H9 (cell line): ENCODE results near the gene LCE5A. TPM values are rescaled to one million over a fixed set of nuclear protein-coding genes. Genes with fewer than 3 reads are reported as not detected.

Experiments
- DNase-seq: peaks from one replicate; pipeline ENCODE4 v3.0.0-alpha.2; 2017
- H2AFZ ChIP-seq: one replicate; pipeline ENCODE4 v1.6.1; 2013; ENCODE audit warnings: mild to moderate bottlenecking, low read length, control low read depth, moderate library complexity
- H2AK5ac ChIP-seq: 2 replicates; pipeline ENCODE4 v1.6.1; 2013; ENCODE audit warnings: low read length, control low read depth, mixed read lengths; ENCODE audit not compliant: insufficient read length
- H2BK120ac ChIP-seq: one replicate; pipeline ENCODE4 v1.6.1; 2013; ENCODE audit warnings: low read depth, mild to moderate bottlenecking, low read length, control low read depth, inconsistent platforms; ENCODE audit not compliant: poor library complexity, severe bottlenecking
- H2BK12ac ChIP-seq: 2 replicates; pipeline ENCODE4 v1.6.1; 2013; ENCODE audit warnings: low read length, control low read depth, mixed read lengths, low read depth; ENCODE audit not compliant: insufficient read length
- H2BK15ac ChIP-seq: 2 replicates; pipeline ENCODE4 v1.6.1; 2013; ENCODE audit warnings: low read depth, low read length, control low read depth
- H2BK20ac ChIP-seq: one replicate; pipeline ENCODE4 v1.6.1; 2013; ENCODE audit warnings: low read depth, mild to moderate bottlenecking, low read length, control low read depth, inconsistent platforms; ENCODE audit not compliant: poor library complexity, severe bottlenecking
- H2BK5ac ChIP-seq: 2 replicates; pipeline ENCODE4 v1.6.1; 2013; ENCODE audit warnings: low read length, control low read depth, mixed read lengths; ENCODE audit not compliant: insufficient read length
- H3K14ac ChIP-seq: 2 replicates; pipeline ENCODE4 v1.6.1; 2013; ENCODE audit warnings: low read length, control low read depth; ENCODE audit not compliant: insufficient read depth
- H3K18ac ChIP-seq: 2 replicates; pipeline ENCODE4 v1.6.1; 2013; ENCODE audit warnings: low read depth, mild to moderate bottlenecking, mixed read lengths, low read length, control low read depth; ENCODE audit not compliant: insufficient read length
- H3K23ac ChIP-seq: 2 replicates; pipeline ENCODE4 v1.6.1; 2013; ENCODE audit warnings: low read length, control low read depth, mixed read lengths, low read depth; ENCODE audit not compliant: insufficient read length
- H3K23me2 ChIP-seq: 2 replicates; pipeline ENCODE4 v1.6.1; 2013; ENCODE audit warnings: low read depth, mild to moderate bottlenecking, mixed read lengths, low read length, control low read depth; ENCODE audit not compliant: insufficient read length, poor library complexity, severe bottlenecking
- H3K27ac ChIP-seq: 2 replicates; pipeline ENCODE4 v1.5.1; 2013; ENCODE audit warnings: low read length, control low read depth, mixed read lengths, low read depth; ENCODE audit not compliant: insufficient read length
- H3K27me3 ChIP-seq: 2 replicates; pipeline ENCODE4 v1.6.1; 2013; ENCODE audit warnings: low read length, control low read depth, inconsistent platforms; ENCODE audit not compliant: insufficient read depth
- H3K4ac ChIP-seq: 2 replicates; pipeline ENCODE4 v1.6.1; 2013; ENCODE audit warnings: low read depth, mild to moderate bottlenecking, control low read depth, inconsistent platforms, low read length, moderate library complexity
- H3K4me1 ChIP-seq: 2 replicates; pipeline ENCODE4 v1.6.1; 2013; ENCODE audit warnings: low read length, control low read depth, inconsistent platforms; ENCODE audit not compliant: insufficient read depth
- H3K4me2 ChIP-seq: 2 replicates; pipeline ENCODE4 v1.6.1; 2013; ENCODE audit warnings: low read length, control low read depth, mixed read lengths; ENCODE audit not compliant: insufficient read length, insufficient read depth
- H3K56ac ChIP-seq: 2 replicates; pipeline ENCODE4 v1.6.1; 2013; ENCODE audit warnings: low read depth, mild to moderate bottlenecking, mixed read lengths, low read length, control low read depth; ENCODE audit not compliant: insufficient read length
- H3K79me1 ChIP-seq: 2 replicates; pipeline ENCODE4 v1.6.1; 2013; ENCODE audit warnings: low read depth, mild to moderate bottlenecking, moderate library complexity, low read length, control low read depth, inconsistent platforms; ENCODE audit not compliant: insufficient read depth, poor library complexity, severe bottlenecking
- H3K79me2 ChIP-seq: 2 replicates; pipeline ENCODE4 v1.6.1; 2013; ENCODE audit warnings: low read length, control low read depth, inconsistent platforms; ENCODE audit not compliant: insufficient read depth
- H3K9ac ChIP-seq: 2 replicates; pipeline ENCODE4 v1.6.1; 2013; ENCODE audit warnings: low read length, control low read depth, mixed read lengths; ENCODE audit not compliant: insufficient read length; ENCODE audit errors: extremely low read depth
- H3K9me3 ChIP-seq: one replicate; pipeline ENCODE4 v1.6.1; 2013; ENCODE audit warnings: low read depth, low read length, inconsistent platforms; ENCODE audit not compliant: control insufficient read depth
- H3T11ph ChIP-seq: one replicate; pipeline ENCODE4 v1.6.1; 2013; ENCODE audit warnings: mild to moderate bottlenecking, low read length, control low read depth, inconsistent platforms
- H4K20me1 ChIP-seq: one replicate; pipeline ENCODE4 v1.6.1; 2013; ENCODE audit not compliant: control insufficient read depth, insufficient read length, insufficient read depth
- H4K5ac ChIP-seq: 2 replicates; pipeline ENCODE4 v1.6.1; 2013; ENCODE audit warnings: low read depth, mild to moderate bottlenecking, mixed read lengths, low read length, control low read depth; ENCODE audit not compliant: insufficient read length
- H4K8ac ChIP-seq: replicated peaks from 2 replicates; pipeline ENCODE4 v1.6.1; 2013; ENCODE audit warnings: low read length, control low read depth, mixed read lengths, low read depth; ENCODE audit not compliant: insufficient read length
- H4K91ac ChIP-seq: 2 replicates; pipeline ENCODE4 v1.6.1; 2013; ENCODE audit warnings: low read depth, mild to moderate bottlenecking, moderate library complexity, mixed read lengths, low read length, control low read depth; ENCODE audit not compliant: insufficient read length
- H3K27ac Mint-ChIP-seq, 3 experiments: 2 replicates in 2 of 3; 3 replicates in 1 of 3; pipeline ENCODE4 v1.8.0; 2020 to 2021; ENCODE audit warnings: mixed read lengths in 3 of 3, mild to moderate bottlenecking in 1 of 3, moderate library complexity in 1 of 3
- H3K27me3 Mint-ChIP-seq: 2 replicates; pipeline ENCODE4 v1.8.0; 2021; ENCODE audit warnings: low read depth, mild to moderate bottlenecking, moderate library complexity, mixed read lengths
- H3K36me3 Mint-ChIP-seq, 3 experiments: 2 replicates in 2 of 3; 3 replicates in 1 of 3; pipeline ENCODE4 v1.8.0; 2020 to 2021; ENCODE audit warnings: low read depth in 3 of 3, mixed read lengths in 3 of 3; ENCODE audit not compliant: insufficient read depth in 1 of 3
- H3K4me1 Mint-ChIP-seq, 2 experiments: 2 replicates each; pipeline ENCODE4 v1.8.0; 2020; ENCODE audit warnings: mixed read lengths in 2 of 2
- H3K4me3 Mint-ChIP-seq, 2 experiments: 2 replicates in 1 of 2; 3 replicates in 1 of 2; pipeline ENCODE4 v1.8.0; 2020 to 2021; ENCODE audit warnings: mild to moderate bottlenecking in 2 of 2, mixed read lengths in 2 of 2, moderate library complexity in 1 of 2
- H3K9me3 Mint-ChIP-seq, 2 experiments: 2 replicates in 1 of 2; 3 replicates in 1 of 2; pipeline ENCODE4 v1.8.0; 2020; ENCODE audit warnings: mild to moderate bottlenecking in 2 of 2, mixed read lengths in 2 of 2, moderate library complexity in 1 of 2
- WGBS: extraction: QIAGEN DNeasy Blood & Tissue Kit; methylation state at CpG from one replicate; pipeline ENCODE4 v1.1.7; 2013; ENCODE audit warnings: missing lambda C conversion rate, low lambda C conversion rate, mixed read lengths; ENCODE audit not compliant: insufficient read length; ENCODE audit errors: extremely low coverage; 5-methylcytosine and 5-hydroxymethylcytosine counted together
- total RNA-seq: library from RNA; stranded (reverse); gene quantifications from 2 replicates; pipeline ENCODE4 v1.2.1, GENCODE V29; 2021
- TF ChIP-seq, protein P1 (sequence below): fragments of 200-600 bp; sonication (generic); conservative IDR thresholded peaks from 3 replicates; pipeline ENCODE4 v1.8.0; 2021; ENCODE audit warnings: antibody characterized with exemption, mild to moderate bottlenecking

Gene LCE5A
- total RNA-seq, 1 experiment from 2014 or later: not detected

DNA sequence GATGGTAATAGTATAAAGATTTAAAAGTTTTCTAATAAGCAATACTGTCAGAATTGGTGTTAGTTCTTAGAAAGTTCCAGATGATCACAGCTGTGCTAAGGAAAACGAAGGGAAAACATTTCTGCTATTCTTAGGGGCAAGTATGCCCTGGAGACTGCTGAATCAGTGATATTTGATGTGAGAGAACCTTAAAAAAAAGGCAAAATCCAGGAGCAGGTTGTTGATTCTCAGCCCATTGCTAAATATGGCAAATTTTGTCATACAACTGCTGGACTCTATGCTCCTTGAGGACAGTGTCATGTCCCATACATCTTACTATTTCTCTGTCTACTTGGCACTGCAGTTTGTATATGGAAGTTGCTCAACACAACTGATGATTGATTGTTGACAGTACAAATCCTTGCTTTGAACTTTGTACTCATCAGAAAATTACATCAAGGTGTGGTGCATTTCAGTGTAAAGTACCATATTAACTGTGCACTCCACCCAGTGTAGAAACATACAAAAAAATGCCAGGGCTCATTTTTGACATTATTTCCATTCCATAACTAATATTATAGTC is 14.6 kb downstream of the LCE5A start:
- no peak overlapping the region for H3K4me3 Mint-ChIP-seq
- Histone ChIP-seq H3K79me1 (no peaks in the 10 kb centered on the region), H3K18ac (no peak overlapping the region), H3K27ac (no peak overlapping the region), H3K4ac (no peak overlapping the region), H2BK20ac (no peak overlapping the region), H3K9ac (no peak overlapping the region), H2BK12ac (no peak overlapping the region), H3K4me2 (no peak overlapping the region), H2BK120ac (no peak overlapping the region), H2AK5ac (no peak overlapping the region), H3T11ph (no peak overlapping the region), H3K23ac (no peak overlapping the region), H3K9me3 (peaks cover 79% of the 10 kb centered on the region), H3K79me2 (no peaks in the 10 kb centered on the region), H4K91ac (no peak overlapping the region), H3K23me2 (no peaks in the 10 kb centered on the region), H3K4me1 (no peaks in the 10 kb centered on the region), H2BK5ac (no peak overlapping the region), H4K20me1 (no peaks in the 10 kb centered on the region), H3K56ac (no peak overlapping the region), H3K14ac (no peak overlapping the region), H3K27me3 (no peaks in the 10 kb centered on the region), H2AFZ (no peak overlapping the region), H4K8ac (no peak overlapping the region), H4K5ac (no peak overlapping the region), H2BK15ac (no peak overlapping the region)
- no peak overlapping the region for H3K27ac Mint-ChIP-seq
- no peaks in the 10 kb centered on the region for H3K4me1 Mint-ChIP-seq
- peaks cover 6 to 29% (median 10%) of the 10 kb centered on the region in 3 experiments; a peak in 4 of 7 replicates for H3K36me3 Mint-ChIP-seq
- TF ChIP-seq, protein P1, sequence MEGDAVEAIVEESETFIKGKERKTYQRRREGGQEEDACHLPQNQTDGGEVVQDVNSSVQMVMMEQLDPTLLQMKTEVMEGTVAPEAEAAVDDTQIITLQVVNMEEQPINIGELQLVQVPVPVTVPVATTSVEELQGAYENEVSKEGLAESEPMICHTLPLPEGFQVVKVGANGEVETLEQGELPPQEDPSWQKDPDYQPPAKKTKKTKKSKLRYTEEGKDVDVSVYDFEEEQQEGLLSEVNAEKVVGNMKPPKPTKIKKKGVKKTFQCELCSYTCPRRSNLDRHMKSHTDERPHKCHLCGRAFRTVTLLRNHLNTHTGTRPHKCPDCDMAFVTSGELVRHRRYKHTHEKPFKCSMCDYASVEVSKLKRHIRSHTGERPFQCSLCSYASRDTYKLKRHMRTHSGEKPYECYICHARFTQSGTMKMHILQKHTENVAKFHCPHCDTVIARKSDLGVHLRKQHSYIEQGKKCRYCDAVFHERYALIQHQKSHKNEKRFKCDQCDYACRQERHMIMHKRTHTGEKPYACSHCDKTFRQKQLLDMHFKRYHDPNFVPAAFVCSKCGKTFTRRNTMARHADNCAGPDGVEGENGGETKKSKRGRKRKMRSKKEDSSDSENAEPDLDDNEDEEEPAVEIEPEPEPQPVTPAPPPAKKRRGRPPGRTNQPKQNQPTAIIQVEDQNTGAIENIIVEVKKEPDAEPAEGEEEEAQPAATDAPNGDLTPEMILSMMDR: no peak
- no CpG with 5 or more reads among the region's 1 CpG for WGBS
- peaks cover 42 to 70% of the 10 kb centered on the region in 2 experiments for H3K9me3 Mint-ChIP-seq
- no peak for DNase-seq
- H3K27me3 Mint-ChIP-seq: no peaks in the 10 kb centered on the region; the same call in none of the 2 replicates
